ENCODE data around the gene CETN1. TPM values are rescaled to one million over a fixed set of nuclear protein-coding genes. Genes with fewer than 3 reads are reported as not detected.

The CETN1 gene
- polyA plus RNA-seq, 1 donor: not detected

- no peak for DNase-seq
- H3K4me1 ChIP-seq (ENCODE audit: control insufficient read depth, insufficient read depth, low read length): no peaks in the 10 kb centered on the region
- no peak overlapping the region for H3K27ac ChIP-seq (ENCODE audit: low read length)
- H3K36me3 ChIP-seq (ENCODE audit: control insufficient read depth, insufficient read depth, low read length): no peaks in the 10 kb centered on the region
- H3K9me3 ChIP-seq (ENCODE audit: control insufficient read depth, low read depth, low read length): no peaks in the 10 kb centered on the region
- no peaks in the 10 kb centered on the region for H3K27me3 ChIP-seq (ENCODE audit: control insufficient read depth, insufficient read depth, low read length)
- no CpG with 5 or more reads among the region's 7 CpGs for WGBS (ENCODE audit: insufficient coverage, low lambda C conversion rate)
- no peak overlapping the region for H3K4me3 ChIP-seq (ENCODE audit: low read length)
Measured at GRCh38 chr18:565562-566061, 14.6 kb upstream of the CETN1 start.

- no peak for DNase-seq
- Histone ChIP-seq H3K36me3 (ENCODE audit: control insufficient read depth, insufficient read depth, low read length) (no peaks in the 10 kb centered on the region), H3K9me3 (ENCODE audit: control insufficient read depth, low read depth, low read length) (no peaks in the 10 kb centered on the region), H3K27ac (ENCODE audit: low read length) (no peak overlapping the region), H3K4me1 (ENCODE audit: control insufficient read depth, insufficient read depth, low read length) (no peaks in the 10 kb centered on the region), H3K27me3 (ENCODE audit: control insufficient read depth, insufficient read depth, low read length) (no peaks in the 10 kb centered on the region), H3K4me3 (ENCODE audit: low read length) (no peak overlapping the region)
- 80% methylated on average over 1 of the region's 3 CpGs for WGBS (ENCODE audit: insufficient coverage, low lambda C conversion rate)
Measured at GRCh38 chr18:567122-567521, 13.1 kb upstream of the CETN1 start.

- WGBS (ENCODE audit: insufficient coverage, low lambda C conversion rate): no CpG with 5 or more reads among the region's 3 CpGs
- H3K27ac ChIP-seq (ENCODE audit: low read length): no peak overlapping the region
- H3K27me3 ChIP-seq (ENCODE audit: control insufficient read depth, insufficient read depth, low read length): no peaks in the 10 kb centered on the region
- DNase-seq: no peak
- no peak overlapping the region for H3K4me3 ChIP-seq (ENCODE audit: low read length)
- H3K9me3 ChIP-seq (ENCODE audit: control insufficient read depth, low read depth, low read length): no peaks in the 10 kb centered on the region
- no peaks in the 10 kb centered on the region for H3K36me3 ChIP-seq (ENCODE audit: control insufficient read depth, insufficient read depth, low read length)
- no peaks in the 10 kb centered on the region for H3K4me1 ChIP-seq (ENCODE audit: control insufficient read depth, insufficient read depth, low read length)
Measured at GRCh38 chr18:568731-569130, 11.4 kb upstream of the CETN1 start.

- Histone ChIP-seq H3K27ac (ENCODE audit: low read length) (no peak overlapping the region), H3K27me3 (ENCODE audit: control insufficient read depth, insufficient read depth, low read length) (no peaks in the 10 kb centered on the region), H3K9me3 (ENCODE audit: control insufficient read depth, low read depth, low read length) (no peaks in the 10 kb centered on the region), H3K4me1 (ENCODE audit: control insufficient read depth, insufficient read depth, low read length) (no peaks in the 10 kb centered on the region), H3K4me3 (ENCODE audit: low read length) (no peak overlapping the region), H3K36me3 (ENCODE audit: control insufficient read depth, insufficient read depth, low read length) (no peaks in the 10 kb centered on the region)
- no peak for DNase-seq
- WGBS (ENCODE audit: insufficient coverage, low lambda C conversion rate): no CpG with 5 or more reads among the region's 3 CpGs
Measured at GRCh38 chr18:570256-570655, 9.9 kb upstream of the CETN1 start.

- DNase-seq: no peak
- Histone ChIP-seq H3K4me3 (ENCODE audit: low read length) (no peak overlapping the region), H3K4me1 (ENCODE audit: control insufficient read depth, insufficient read depth, low read length) (no peaks in the 10 kb centered on the region), H3K27me3 (ENCODE audit: control insufficient read depth, insufficient read depth, low read length) (no peaks in the 10 kb centered on the region), H3K36me3 (ENCODE audit: control insufficient read depth, insufficient read depth, low read length) (no peaks in the 10 kb centered on the region), H3K27ac (ENCODE audit: low read length) (no peak overlapping the region), H3K9me3 (ENCODE audit: control insufficient read depth, low read depth, low read length) (no peaks in the 10 kb centered on the region)
- no CpG with 5 or more reads among the region's 5 CpGs for WGBS (ENCODE audit: insufficient coverage, low lambda C conversion rate)
Measured at GRCh38 chr18:570697-571096, 9.5 kb upstream of the CETN1 start.

GRCh38 chr18:572091-572830, 7.9 kb upstream of the CETN1 start:
- no peak overlapping the region for H3K27ac ChIP-seq (ENCODE audit: low read length)
- WGBS (ENCODE audit: insufficient coverage, low lambda C conversion rate): 73% methylated on average over 3 of the region's 9 CpGs

GRCh38 chr18:572831-573289, 7.3 kb upstream of the CETN1 start:
- no peaks in the 10 kb centered on the region for H3K4me1 ChIP-seq (ENCODE audit: control insufficient read depth, insufficient read depth, low read length)
- H3K27ac ChIP-seq (ENCODE audit: low read length): no peak overlapping the region
- no peak for DNase-seq
- H3K9me3 ChIP-seq (ENCODE audit: control insufficient read depth, low read depth, low read length): no peaks in the 10 kb centered on the region
- H3K4me3 ChIP-seq (ENCODE audit: low read length): no peak overlapping the region
- H3K27me3 ChIP-seq (ENCODE audit: control insufficient read depth, insufficient read depth, low read length): no peaks in the 10 kb centered on the region
- H3K36me3 ChIP-seq (ENCODE audit: control insufficient read depth, insufficient read depth, low read length): no peaks in the 10 kb centered on the region

More at GRCh38 chr18:572091-572830, 7.9 kb upstream of the CETN1 start:
- Histone ChIP-seq H3K36me3 (ENCODE audit: control insufficient read depth, insufficient read depth, low read length) (no peaks in the 10 kb centered on the region), H3K4me1 (ENCODE audit: control insufficient read depth, insufficient read depth, low read length) (no peaks in the 10 kb centered on the region), H3K27me3 (ENCODE audit: control insufficient read depth, insufficient read depth, low read length) (no peaks in the 10 kb centered on the region), H3K4me3 (ENCODE audit: low read length) (no peak overlapping the region), H3K9me3 (ENCODE audit: control insufficient read depth, low read depth, low read length) (no peaks in the 10 kb centered on the region)
- DNase-seq: no peak

- Histone ChIP-seq H3K4me1 (ENCODE audit: control insufficient read depth, insufficient read depth, low read length) (no peaks in the 10 kb centered on the region), H3K9me3 (ENCODE audit: control insufficient read depth, low read depth, low read length) (no peaks in the 10 kb centered on the region), H3K36me3 (ENCODE audit: control insufficient read depth, insufficient read depth, low read length) (no peaks in the 10 kb centered on the region), H3K27me3 (ENCODE audit: control insufficient read depth, insufficient read depth, low read length) (no peaks in the 10 kb centered on the region), H3K27ac (ENCODE audit: low read length) (no peak overlapping the region), H3K4me3 (ENCODE audit: low read length) (no peak overlapping the region)
- WGBS (ENCODE audit: insufficient coverage, low lambda C conversion rate): no CpG with 5 or more reads among the region's 1 CpG
- DNase-seq: no peak
Measured at GRCh38 chr18:573385-573784, 6.8 kb upstream of the CETN1 start.

- H3K27me3 ChIP-seq (ENCODE audit: control insufficient read depth, insufficient read depth, low read length): no peaks in the 10 kb centered on the region
- H3K9me3 ChIP-seq (ENCODE audit: control insufficient read depth, low read depth, low read length): no peaks in the 10 kb centered on the region
- WGBS (ENCODE audit: insufficient coverage, low lambda C conversion rate): no CpG with 5 or more reads among the region's 4 CpGs
- H3K36me3 ChIP-seq (ENCODE audit: control insufficient read depth, insufficient read depth, low read length): no peaks in the 10 kb centered on the region
- DNase-seq: no peak
- no peaks in the 10 kb centered on the region for H3K4me1 ChIP-seq (ENCODE audit: control insufficient read depth, insufficient read depth, low read length)
- H3K27ac ChIP-seq (ENCODE audit: low read length): no peak overlapping the region
- no peak overlapping the region for H3K4me3 ChIP-seq (ENCODE audit: low read length)
Measured at GRCh38 chr18:574149-574860, 5.9 kb upstream of the CETN1 start.

- no peak overlapping the region for H3K4me3 ChIP-seq (ENCODE audit: low read length)
- no peaks in the 10 kb centered on the region for H3K9me3 ChIP-seq (ENCODE audit: control insufficient read depth, low read depth, low read length)
- no peaks in the 10 kb centered on the region for H3K4me1 ChIP-seq (ENCODE audit: control insufficient read depth, insufficient read depth, low read length)
- no peaks in the 10 kb centered on the region for H3K36me3 ChIP-seq (ENCODE audit: control insufficient read depth, insufficient read depth, low read length)
- 84% methylated on average over 3 of the region's 5 CpGs for WGBS (ENCODE audit: insufficient coverage, low lambda C conversion rate)
- DNase-seq: no peak
- no peak overlapping the region for H3K27ac ChIP-seq (ENCODE audit: low read length)
- H3K27me3 ChIP-seq (ENCODE audit: control insufficient read depth, insufficient read depth, low read length): no peaks in the 10 kb centered on the region
Measured at GRCh38 chr18:574865-575645, 5.1 kb upstream of the CETN1 start.

All from large intestine (tissue), 3 donors.